Adipose tissue (tissue), 3 donors: ENCODE measurements around the gene SLC22A31. TPM values are rescaled to one million over a fixed set of nuclear protein-coding genes. Genes with fewer than 3 reads are reported as not detected.

Experiments
- polyA plus RNA-seq, 3 donors: library from polyadenylated mRNA; stranded (reverse); fragments of 200-250 nt; gene quantifications; one replicate each; pipeline ENCODE4 v1.2.3, GENCODE V29; 2013
- donor health status: healthy with polysubstance abuse.
- donor health status: Bipolar disorder and iron deficiency.
- donor health status: healthy.

Gene SLC22A31
- polyA plus RNA-seq, 3 donors, result 0.59 to 1.1 TPM; not detected in 1

Other genes with a start within 250 kb of the SLC22A31 start
- gene CBFA2T3, start 223.3 kb downstream of the SLC22A31 start, polyA plus RNA-seq, result 10 to 100 TPM in 2 of 3 donors, 1 to 10 TPM in 1; 7.7 to 19.6 (median 10.7) TPM
- gene ACSF3, start 106.7 kb downstream of the SLC22A31 start, polyA plus RNA-seq, result 10 to 100 TPM; 15.3 to 24.3 (median 18.0) TPM
- under 1 TPM in 1 of 3 donors, not detected in 2; 0.09 TPM for gene CDH15, start 28.8 kb downstream of the SLC22A31 start, polyA plus RNA-seq
- gene ZNF778, start 17.2 kb upstream of the SLC22A31 start, polyA plus RNA-seq, result 1 to 10 TPM; 1.1 to 3.8 (median 3.1) TPM